Measurements from ENCODE around the gene CCDC112.

GRCh38 chr5:115313632-115314031, 17.2 kb upstream of the CCDC112 start:
- TF ChIP-seq POLR2AphosphoS5 (IDR thresholded peaks at IDR 0.05) (no peak), CTCF (IDR thresholded peaks at IDR 0.05 in 8 of 11, conservative IDR thresholded peaks at IDR 0.05 in 3 of 11) (no peak)
